Measurements from ENCODE around the gene MEGF6. TPM values are rescaled to one million over a fixed set of nuclear protein-coding genes. Genes with fewer than 3 reads are reported as not detected.

The MEGF6 gene
- total and polyA plus RNA-seq, 9 of the 15 experiments (the other 6 are each of a cell fraction or from before 2014, with no cell fraction given) = 0.03 to 1.7 (median 0.24) TPM; not detected in 3

GRCh38 chr1:3553940-3554223 lies 57.4 kb downstream of the MEGF6 start:
- no peak overlapping the region for H3K4me3 ChIP-seq
- no peak overlapping the region for H3K4me2 ChIP-seq (ENCODE audit: insufficient read depth, low read length)
- H3K27ac ChIP-seq (ENCODE audit: extremely low read depth, low read depth, low read length) = no peak overlapping the region
- ChIA-PET CTCF (ENCODE audit: low intra/inter-chr PET ratio) (no interaction called here), POLR2A (interaction anchor here (0.5 to 1.0 kb wide), 2 partner anchors 16 to 63 kb away, joined by 3 read pairs; no protein-coding TSS in a partner anchor)
- no peak overlapping the region for H3K9ac ChIP-seq (ENCODE audit: insufficient read depth in 1 of 2, low read depth in 2 of 2, low read length in 2 of 2)
- H3K27me3 ChIP-seq (ENCODE audit: control insufficient read depth in 2 of 2, insufficient read depth in 2 of 2, low read length in 2 of 2) = peaks cover 49 to 73% of the 10 kb centered on the region in 2 experiments
- H3K79me2 ChIP-seq (ENCODE audit: control insufficient read depth, insufficient read depth, low read length) = no peaks in the 10 kb centered on the region
- ATAC-seq (no peak), DNase-seq (ENCODE audit: extremely low read depth in 1 of 4, low spot score in 3 of 4) (no peak), FAIRE-seq (no peak)
- H3K9me1 ChIP-seq (ENCODE audit: control insufficient read depth, insufficient read depth, low read length) = peaks cover 4% of the 10 kb centered on the region
- no peak overlapping the region for H2AFZ ChIP-seq (ENCODE audit: low read depth, low read length)
- peaks cover 39% of the 10 kb centered on the region for H4K20me1 ChIP-seq (replicated peaks; ENCODE audit: control insufficient read depth, insufficient read depth, low read length)
- 1% methylated on average over 10 of the region's 11 CpGs for WGBS (ENCODE audit: insufficient coverage, low coverage, missing lambda C conversion rate)
- no peaks in the 10 kb centered on the region for H3K9me3 ChIP-seq (replicated peaks; ENCODE audit: control insufficient read depth, insufficient read depth, low read depth, low read length)
- TF ChIP-seq CSDE1 (IDR thresholded peaks at IDR 0.05) (no peak), MBD2 (IDR thresholded peaks at IDR 0.05; ENCODE audit: borderline replicate concordance, low read depth) (no peak), RREB1 (CRISPR knock-in tag; IDR thresholded peaks at IDR 0.05) (no peak), RFX1 (IDR thresholded peaks at IDR 0.05) (no peak)
- no peaks in the 10 kb centered on the region for H3K36me3 ChIP-seq (ENCODE audit: control insufficient read depth, insufficient read depth, low read length)
- intact Hi-C loops (cut with micrococcal nuclease) (no loop called here), in situ Hi-C loops (cut with MboI) (no loop called here)
- H3K4me1 ChIP-seq (replicated peaks in 1 of 2; ENCODE audit: control insufficient read depth in 2 of 2, insufficient read depth in 2 of 2, low read length in 2 of 2) = peaks cover 0 to 32% of the 10 kb centered on the region in 2 experiments; a peak in 1 of 5 replicates
- no TSS peak for BruUV-seq (replicated peaks)

Data from K562 (cell line).